GM19463 (cell line): ENCODE measurements around the gene IFI6.
"Not testable (repeated sequence)": the region's sequence is repeated elsewhere in the genome, so short reads cannot be mapped to it uniquely, and the experiment has no call there.

Experiments
- ATAC-seq: cut with Tn5 transposase; IDR thresholded peaks from one replicate; pipeline ENCODE4 v1.9.1; 2021; ENCODE audit warnings: mild to moderate bottlenecking, moderate library complexity; ENCODE audit not compliant: unreplicated experiment

Gene IFI6

DNA sequence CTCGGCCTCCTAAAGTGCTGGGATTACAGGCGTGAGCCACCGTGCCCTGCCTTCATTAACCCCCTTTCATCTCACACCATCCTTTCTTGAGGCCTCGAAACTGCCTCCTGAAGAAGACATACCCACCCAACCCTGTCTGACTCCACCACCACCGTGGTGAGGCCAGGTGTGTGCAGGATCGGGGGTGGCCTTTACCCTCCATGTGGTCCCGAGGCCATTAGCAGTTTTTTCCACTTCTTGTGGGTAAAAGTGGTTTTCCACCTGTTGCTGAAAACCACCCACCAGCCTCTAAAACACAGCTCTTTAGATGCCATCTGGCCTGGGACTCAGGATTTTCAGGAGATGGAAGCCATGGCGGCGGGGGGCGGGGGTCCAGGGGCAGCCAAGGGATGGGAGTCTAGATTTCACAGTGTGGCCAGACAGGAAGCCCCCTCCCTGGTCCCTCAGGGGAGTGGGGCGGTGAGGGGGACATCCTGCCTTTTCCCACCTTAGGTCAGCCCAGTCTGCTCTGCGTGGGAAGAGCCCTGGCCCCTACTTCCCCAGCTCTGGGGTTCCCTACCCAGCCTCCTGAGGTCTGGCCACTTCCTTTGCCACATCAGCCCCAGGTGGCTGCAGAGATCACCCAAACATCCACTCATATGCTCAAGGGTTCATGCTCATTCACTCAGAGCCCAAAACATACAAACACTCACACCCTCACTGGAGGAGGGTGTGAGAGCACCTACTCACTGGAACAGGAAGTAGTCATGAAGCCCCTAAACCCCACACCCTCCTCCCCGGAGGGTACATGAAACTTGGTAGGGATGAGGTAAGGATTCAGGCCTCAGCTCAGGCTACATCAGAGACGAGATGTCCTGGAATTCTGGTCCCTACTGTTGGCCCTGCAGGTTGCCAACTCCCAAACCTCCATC is 39.4 kb downstream of the IFI6 start:
- ATAC-seq = peak; percentile 36

DNA sequence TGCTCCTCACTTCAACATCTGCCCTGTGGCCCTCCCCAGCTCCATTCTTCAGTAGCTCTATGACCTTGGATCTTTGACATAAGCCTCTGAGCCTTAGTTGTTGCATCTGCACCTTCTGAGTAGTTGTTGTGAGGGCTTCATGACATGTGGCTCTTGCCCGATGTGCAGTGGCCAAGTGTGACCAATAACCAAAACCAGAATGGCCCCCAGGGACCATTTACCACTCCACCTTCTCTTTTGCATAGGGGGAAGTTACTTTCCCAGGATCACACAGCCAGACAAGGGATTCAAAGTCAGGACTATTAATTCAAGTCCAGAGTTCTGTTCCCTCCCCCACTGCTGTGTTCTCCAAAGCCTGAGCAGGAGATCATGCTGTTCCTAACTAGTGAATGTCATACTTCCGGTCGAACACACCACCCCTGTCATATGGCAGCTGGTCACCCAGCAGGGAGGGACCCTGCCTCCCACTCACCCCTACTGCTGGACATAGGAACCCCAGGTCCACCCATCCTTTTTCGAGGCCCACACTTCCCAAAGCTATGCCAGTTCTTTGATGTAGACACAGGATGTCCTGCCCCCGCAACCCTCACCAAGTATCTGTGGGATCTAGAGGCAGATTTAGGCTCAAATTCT is 41.0 kb downstream of the IFI6 start:
- ATAC-seq = no peak

DNA sequence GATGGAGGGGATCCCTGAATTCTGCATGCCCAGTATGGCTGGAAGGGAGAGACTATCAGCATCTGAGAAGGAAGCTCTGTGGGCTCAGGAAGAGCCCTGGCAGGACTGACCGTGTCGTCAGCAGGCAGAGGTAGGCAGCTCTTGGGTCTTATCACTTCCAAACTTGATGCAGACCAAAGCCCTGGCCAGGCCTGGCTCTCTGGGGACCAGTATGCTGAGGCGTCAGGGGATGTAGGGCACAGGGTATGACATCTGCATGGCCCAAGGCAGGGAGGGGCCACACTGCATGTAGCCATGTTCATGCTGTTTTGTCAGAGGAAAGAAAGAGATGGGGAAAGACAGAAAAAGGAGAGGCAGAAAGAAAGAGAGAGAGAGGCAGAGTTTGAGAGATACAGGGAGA is 43.3 kb downstream of the IFI6 start:
- ATAC-seq = no peak

DNA sequence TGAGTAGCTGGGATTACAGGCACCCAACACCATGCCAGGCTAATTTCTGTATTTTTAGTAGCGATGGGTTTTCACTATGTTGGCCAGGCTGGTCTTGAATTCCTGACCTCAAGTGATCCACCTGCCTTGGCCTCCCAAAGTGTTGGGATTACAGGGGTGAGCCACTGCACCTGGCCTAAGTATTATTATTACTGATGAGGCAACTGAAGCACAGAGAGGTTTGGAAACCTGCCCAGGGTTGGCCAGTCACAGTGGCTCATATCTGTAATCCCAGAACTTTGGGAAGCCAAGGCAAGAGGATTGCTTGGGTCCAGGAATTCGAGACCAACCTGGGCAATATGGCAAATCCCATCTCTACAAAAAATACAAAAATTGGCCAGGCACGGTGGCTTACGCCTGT is 44.3 kb downstream of the IFI6 start:
- ATAC-seq = not testable (repeated sequence)

DNA sequence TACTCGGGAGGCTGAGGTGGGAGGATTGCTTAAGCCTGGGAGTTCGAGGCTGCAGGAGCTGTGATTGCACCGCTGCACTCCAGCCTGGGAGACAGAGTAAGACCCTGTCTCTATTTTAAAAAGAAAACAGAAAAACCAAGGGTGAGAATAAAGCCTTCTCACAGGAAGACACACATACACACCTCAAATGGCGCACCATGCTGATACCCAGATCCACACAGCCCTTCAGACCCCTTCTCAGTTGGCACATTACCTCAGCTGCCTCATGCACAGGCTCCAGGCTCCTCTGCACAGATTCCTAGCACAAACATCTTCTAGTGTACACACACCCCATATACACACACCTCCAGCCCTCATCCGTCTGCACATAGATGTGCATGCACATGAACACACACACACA is 44.9 kb downstream of the IFI6 start:
- ATAC-seq = no peak

DNA sequence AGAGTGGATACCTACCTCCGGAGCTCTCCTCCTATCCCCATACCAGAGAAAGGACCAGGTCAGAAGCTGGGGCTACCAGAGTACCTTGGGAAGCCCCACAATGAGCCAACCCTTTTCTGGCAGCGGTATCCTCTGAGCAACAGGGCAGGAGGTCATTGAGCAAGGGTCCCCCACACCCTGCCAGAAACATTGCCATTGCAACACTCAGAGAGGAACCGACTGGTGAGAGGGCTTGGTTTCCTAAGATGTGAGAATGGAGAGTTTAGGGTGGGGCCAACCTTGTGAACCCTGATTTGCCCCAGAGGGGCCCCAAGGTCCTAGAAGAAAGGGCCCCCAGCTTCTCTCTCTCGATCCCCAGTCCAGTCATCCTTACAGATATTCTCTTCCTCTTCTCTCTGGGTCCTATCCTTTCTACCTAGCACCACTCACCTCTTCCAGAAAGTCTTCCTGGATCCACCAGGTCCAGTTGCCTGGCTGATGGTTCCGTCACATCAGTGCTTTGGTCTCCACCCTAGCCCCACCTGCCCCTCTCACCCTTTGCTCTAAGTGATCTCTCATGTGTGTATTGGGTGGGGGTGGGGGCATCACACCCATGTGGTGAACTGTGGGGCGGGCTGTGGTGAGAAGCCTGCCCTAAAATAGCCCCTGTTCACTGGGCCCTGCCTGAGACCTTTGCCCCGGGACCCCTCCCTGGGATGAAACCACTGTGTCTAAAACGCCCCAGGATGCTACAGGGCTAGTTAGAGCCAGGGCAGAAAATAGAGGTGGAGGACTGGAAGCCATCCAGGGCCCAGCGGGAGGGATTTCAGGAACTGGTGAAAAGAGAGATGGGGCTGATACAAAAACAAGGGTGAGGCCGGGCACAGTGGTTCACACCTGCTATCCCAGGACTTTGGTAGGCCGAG is 45.7 kb downstream of the IFI6 start:
- no peak for ATAC-seq

DNA sequence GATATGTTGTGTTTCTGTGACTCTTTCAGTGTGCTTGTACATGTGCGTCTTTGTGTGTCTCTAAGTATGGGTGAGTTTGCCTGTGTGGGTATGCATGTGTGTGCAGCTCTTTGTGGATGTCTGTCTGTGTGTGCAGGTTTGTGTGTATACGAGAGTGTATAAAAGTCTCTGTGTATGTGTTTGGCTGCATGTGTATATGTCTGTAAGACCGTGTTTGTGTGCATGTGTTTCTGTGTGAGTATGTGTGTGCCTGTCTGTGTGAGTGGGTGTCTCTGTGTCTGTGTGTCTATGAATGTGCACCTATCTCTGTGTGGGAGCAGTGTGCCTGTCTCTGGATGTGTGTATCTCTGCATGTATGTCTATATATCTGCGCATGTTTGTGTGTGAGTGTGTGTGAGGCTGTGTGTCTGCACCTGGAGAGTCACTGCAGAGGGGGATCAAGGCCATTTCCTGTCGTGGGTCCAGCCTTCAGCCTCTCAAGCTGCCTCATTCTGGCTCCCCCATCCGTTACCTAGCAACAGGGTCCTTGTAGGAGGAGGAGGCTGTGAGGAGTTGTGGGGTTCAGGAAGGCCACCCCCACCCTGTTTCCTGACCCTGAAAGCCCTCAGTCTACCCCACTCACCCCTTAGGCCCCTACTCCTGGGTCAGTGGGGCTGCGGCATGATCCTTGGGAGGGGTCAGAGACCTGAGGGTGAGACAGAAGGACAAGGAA is 47.4 kb downstream of the IFI6 start:
- ATAC-seq = peak; percentile 29

DNA sequence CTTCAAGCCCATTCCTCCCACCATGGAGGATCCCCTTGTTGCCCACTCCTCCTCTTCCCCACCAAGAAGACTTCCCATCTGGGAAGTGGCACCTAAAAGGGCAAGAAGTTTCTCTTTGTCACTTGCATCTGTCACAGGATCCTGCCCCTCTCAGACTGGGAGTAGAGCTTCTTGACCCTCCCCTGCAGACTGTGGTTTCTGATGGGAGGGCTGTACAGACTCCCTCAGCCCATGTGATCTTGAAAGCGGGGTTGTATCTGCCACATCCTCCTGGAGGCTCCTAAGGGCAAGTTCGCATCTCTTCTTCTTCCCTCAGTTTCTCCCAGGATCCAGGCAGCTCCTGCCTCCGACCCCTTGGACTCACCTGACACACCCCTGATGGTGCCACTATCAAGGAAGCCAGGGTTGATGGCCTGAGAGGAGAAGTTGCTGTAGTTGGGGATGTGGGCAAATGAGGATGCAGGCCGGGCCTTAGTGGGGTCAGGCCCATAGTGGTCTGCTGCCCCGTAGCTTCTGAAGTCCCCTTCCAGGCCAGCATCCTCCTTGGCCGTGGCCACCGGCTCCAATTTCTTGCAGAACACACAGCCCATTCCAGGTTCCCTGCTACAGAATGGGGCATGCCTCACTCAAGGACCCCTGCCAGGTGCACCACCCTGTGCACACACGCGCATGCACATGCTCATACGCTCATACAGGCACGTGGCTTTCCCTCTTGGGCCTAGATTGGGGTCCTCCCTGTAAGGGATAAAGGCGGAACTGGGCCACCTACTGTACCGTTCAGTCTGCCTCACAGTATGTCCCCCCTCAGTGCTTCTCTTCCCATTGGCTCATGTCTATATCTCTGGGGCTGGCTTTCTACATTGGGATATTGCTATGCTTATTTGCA is 48.4 kb downstream of the IFI6 start:
- no peak for ATAC-seq

DNA sequence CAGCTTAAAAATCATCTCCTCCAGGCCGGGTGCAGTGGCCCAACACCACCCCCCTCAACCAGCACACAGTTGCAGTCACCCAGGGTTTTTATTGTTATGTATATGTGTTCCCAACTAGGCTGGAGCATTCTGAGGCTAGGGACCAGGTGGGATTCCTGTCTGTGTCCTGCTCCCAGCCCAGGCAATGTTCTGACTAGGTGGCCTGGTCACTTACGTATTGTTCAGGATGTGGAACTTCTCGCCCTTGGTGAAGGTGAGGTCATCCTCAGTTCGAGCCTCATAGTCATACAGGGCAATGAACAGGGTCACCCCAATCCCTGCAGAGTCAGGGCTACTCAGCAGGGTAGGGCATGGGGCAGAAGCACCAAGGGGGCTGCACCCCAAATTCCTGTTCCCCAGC is 49.2 kb downstream of the IFI6 start:
- ATAC-seq = no peak

DNA sequence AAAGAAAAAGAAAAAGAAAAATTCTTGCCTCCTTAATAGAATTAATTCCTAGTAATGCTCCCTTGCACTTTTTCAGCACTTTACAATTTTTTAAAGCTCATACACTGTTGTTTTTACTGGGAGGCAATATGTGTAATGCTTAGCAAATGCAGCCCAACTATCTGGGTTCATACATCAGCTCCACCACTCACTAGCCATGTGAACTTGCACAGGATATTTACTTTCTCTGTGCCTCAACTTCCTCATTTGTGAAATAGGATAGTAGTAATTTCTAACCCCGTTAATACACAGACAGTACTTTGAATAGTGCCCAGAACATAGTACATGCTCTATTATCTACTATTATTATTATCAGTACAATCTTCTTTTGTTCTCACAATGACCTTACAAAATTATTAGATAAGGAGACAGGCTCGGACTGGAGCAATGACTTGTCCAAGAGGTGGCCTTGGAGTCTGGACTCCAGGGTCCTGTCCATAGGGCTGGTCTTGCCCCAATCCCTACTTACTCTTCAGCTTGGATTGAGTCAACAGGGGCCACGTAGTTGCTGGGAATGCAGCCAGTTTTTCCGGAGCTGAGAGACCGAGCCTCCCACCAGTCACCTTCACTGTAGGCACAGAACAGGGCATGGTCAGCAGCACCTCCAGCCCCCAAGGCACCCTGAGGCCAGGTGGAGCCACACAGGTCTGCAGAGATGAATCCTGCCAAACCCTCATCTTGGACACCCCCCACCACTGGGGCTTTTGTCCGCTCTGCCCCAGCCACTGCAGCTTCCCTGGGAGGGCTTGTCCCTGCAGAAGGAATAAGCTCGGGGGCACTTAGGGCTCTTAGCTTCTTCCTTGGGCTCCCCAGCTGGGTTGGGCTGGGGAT is 50.7 kb downstream of the IFI6 start:
- no peak for ATAC-seq

DNA sequence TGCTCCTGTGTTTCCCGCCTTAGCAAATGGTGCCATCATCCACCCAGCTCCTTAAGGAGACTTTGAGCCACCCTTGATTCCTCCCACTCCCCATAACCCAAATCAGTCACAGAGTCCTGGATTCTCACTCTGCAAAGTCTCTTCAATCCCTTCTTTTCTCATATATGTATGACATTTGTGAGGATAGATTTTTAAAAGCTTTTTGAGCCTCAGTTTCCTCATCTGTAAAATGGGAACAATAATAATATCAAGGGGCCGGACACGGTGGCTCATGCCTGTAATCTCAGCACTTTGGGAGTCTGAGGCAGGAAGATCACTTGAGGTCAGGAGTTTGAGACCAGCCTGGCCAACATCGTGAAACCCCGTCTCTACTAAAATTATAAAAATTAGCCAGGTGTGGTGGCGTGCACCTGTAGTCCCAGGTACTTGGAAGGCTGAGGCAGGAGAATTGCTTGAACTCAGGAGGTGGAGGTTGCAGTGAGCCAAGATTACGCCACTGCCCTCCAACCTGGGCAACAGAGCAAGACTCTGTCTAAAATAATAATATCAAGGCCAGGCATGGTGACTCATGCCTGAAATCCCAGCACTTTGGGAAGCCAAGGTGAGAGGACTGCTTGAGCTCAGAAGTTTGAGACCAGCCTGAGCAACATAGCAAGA is 52.1 kb downstream of the IFI6 start:
- ATAC-seq = not testable (repeated sequence)

DNA sequence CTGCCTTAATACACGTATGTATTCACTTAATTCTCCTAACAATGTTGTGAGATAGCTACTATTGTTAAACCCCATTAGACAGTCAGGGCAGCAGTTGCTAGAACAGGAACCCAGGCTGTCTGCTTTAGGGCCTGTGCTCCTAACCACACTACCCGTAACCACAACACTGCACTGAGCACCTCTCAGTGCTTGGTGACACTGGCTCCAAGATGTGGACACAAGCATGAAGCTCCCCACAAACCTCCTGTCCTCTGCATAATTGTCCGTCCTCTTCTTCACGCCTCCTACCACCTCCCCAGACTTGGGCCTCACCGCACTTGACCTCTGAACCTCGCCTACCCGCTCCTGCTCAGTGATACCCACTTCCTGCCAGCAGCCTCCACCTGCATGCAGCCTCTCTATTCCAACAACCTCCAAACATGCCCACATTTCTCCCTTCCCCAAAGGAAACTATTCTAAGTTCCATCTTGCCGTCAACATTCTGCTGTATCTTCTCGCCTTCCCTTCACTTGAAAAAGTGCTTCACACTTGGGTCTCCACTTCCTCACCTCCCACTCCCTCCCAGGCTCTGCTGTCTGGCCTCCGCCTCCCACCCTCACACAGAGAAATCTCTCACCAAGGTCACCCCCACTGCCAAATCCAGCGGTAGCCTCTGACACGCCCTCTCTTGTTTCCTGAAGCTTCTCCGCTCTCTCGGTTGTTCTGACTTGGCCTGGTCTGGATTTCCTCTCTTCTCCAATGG is 53.5 kb downstream of the IFI6 start:
- no peak for ATAC-seq

DNA sequence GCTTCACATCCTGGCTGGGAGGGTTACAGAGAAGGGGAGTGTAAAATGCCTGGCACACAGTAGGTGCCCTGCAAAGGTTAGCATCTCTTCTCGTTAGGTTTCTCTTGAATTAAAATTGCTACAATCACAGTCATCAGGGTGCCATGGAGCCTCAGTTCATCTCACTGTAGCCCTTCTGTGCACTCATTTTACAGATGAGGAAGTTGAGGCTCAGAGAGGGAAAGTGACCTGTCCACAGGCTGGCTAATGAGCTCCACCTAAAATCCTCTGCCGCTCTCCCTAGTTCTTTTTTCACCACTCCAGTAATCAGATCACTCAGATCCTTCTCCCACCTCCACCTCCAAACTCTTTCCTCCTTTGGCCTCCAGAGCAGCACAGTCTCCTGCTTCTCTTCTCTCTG is 54.6 kb downstream of the IFI6 start:
- no peak for ATAC-seq

DNA sequence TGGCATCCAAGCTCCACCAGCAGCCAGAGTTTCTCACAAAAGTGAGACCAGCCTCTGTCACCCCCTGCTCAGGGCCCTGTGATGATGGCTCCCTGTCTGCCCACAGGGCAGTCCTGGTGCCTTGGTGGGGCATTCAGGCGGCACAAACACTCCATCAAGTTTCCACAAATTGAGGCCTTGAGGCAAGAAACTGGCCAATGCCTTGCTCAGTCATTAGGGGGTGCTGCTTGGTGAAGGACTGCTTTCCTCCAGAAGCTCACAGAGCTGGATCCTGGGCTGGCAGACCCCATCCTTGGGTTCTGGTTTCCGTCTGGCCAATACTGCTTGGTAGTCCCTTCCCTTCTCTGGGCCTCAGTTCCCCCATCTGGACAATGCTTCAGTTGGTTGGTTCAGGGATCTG is 55.6 kb downstream of the IFI6 start:
- ATAC-seq = no peak
